PC-9 (cell line): ENCODE results near the gene ZEB2. TPM values are rescaled to one million over a fixed set of nuclear protein-coding genes. Genes with fewer than 3 reads are reported as not detected.

Source experiments
- BruUV-seq: library from RNA; stranded (reverse); fragments of 400-500 nt; replicated peaks from 2 replicates; lab custom pipeline; 2021; lab: Mats Ljungman, UMichigan
- CTCF ChIA-PET: fragments of 300-600 bp; sonication (Branson Sonifier 250); formaldehyde crosslinking; loops from one replicate; lab custom pipeline; 2022; ENCODE audit warnings: antibody characterized with exemption; lab: Charles Lee
- POLR2A ChIA-PET: fragments of 300-600 bp; sonication (Branson Sonifier 250); formaldehyde crosslinking; loops from one replicate; lab custom pipeline; 2022; ENCODE audit warnings: antibody characterized with exemption; ENCODE audit not compliant: unreplicated experiment; lab: Charles Lee
- DNase-seq, 2 experiments: peaks; one replicate each; pipeline versions ENCODE4 v3.0.0 to v3.0.0-alpha.2; 2015 to 2022; ENCODE audit warnings: mixed read lengths in 1 of 2
- H2AFZ ChIP-seq: fragments of 200-600 bp; sonication (generic); 2 replicates; pipeline ENCODE4 v1.8.1; 2017; ENCODE audit warnings: antibody characterized with exemption
- H3F3A ChIP-seq: fragments of 200-600 bp; sonication (generic); 2 replicates; pipeline ENCODE4 v1.8.1; 2017; ENCODE audit warnings: antibody characterized with exemption, mild to moderate bottlenecking, low read depth; ENCODE audit not compliant: insufficient read depth
- H3K27ac ChIP-seq: fragments of 200-600 bp; sonication (generic); 2 replicates; pipeline ENCODE4 v1.6.1; 2016; ENCODE audit warnings: mixed run types
- H3K27me3 ChIP-seq: fragments of 200-600 bp; sonication (generic); 2 replicates; pipeline ENCODE4 v1.6.1; 2016; ENCODE audit warnings: low read depth, mixed run types; ENCODE audit not compliant: insufficient read depth
- H3K36me3 ChIP-seq: fragments of 200-600 bp; sonication (generic); 2 replicates; pipeline ENCODE4 v1.6.1; 2016; ENCODE audit warnings: low read depth, mixed run types
- H3K4me1 ChIP-seq: fragments of 200-600 bp; sonication (generic); replicated peaks from 2 replicates; pipeline ENCODE4 v1.6.1; 2016; ENCODE audit warnings: mixed run types; ENCODE audit not compliant: insufficient read depth
- H3K4me2 ChIP-seq: fragments of 200-600 bp; sonication (generic); 2 replicates; pipeline ENCODE4 v1.6.1; 2017; ENCODE audit warnings: mixed run types
- H3K4me3 ChIP-seq: fragments of 200-600 bp; sonication (generic); 2 replicates; pipeline ENCODE4 v1.6.1; 2016; ENCODE audit warnings: mixed run types
- H3K79me2 ChIP-seq: fragments of 200-600 bp; sonication (generic); 2 replicates; pipeline ENCODE4 v1.6.1; 2017; ENCODE audit warnings: low read depth, mixed run types
- H3K9me2 ChIP-seq: fragments of 200-600 bp; sonication (generic); 2 replicates; pipeline ENCODE4 v1.8.1; 2017; ENCODE audit warnings: mild to moderate bottlenecking; ENCODE audit not compliant: insufficient read depth
- H3K9me3 ChIP-seq: fragments of 200-600 bp; sonication (generic); 2 replicates; pipeline ENCODE4 v1.8.1; 2016; ENCODE audit warnings: low read depth; ENCODE audit not compliant: insufficient read depth
- H4K20me1 ChIP-seq: fragments of 200-600 bp; sonication (generic); 2 replicates; pipeline ENCODE4 v1.8.1; 2017; ENCODE audit not compliant: insufficient read depth
- CTCF ChIP-seq: fragments of 200-600 bp; sonication (generic); conservative IDR thresholded peaks from 2 replicates; pipeline ENCODE4 v1.6.1; 2017; ENCODE audit warnings: mixed run types, antibody characterized with exemption, mild to moderate bottlenecking, moderate library complexity
- EZH2 ChIP-seq: fragments of 200-600 bp; sonication (generic); IDR thresholded peaks from 2 replicates; pipeline ENCODE4 v1.8.0; 2017; ENCODE audit warnings: antibody characterized with exemption, low read depth
- intact Hi-C: fragments of 100-400 bp; cut with micrococcal nuclease; formaldehyde crosslinking; loops from one replicate; pipeline ENCODE4 v1.10.0; 2022; ENCODE audit not compliant: unreplicated experiment
- total RNA-seq: library from RNA; stranded (reverse); gene quantifications from 2 replicates; pipeline ENCODE4 v1.2.3, GENCODE V29; 2021

Gene ZEB2
- total RNA-seq, 1 experiment from 2014 or later: 0.09 TPM

- intact Hi-C loops: no loop called here
- TF ChIP-seq CTCF: no peak
- no peak for TF ChIP-seq EZH2
- ChIA-PET CTCF (no interaction called here), POLR2A (interaction anchor here (0.7 kb wide), 1 partner anchor 79 kb away, joined by 3 read pairs; no protein-coding TSS in a partner anchor)
- Histone ChIP-seq H3K27ac (no peak overlapping the region), H3K36me3 (no peaks in the 10 kb centered on the region), H3K9me3 (no peaks in the 10 kb centered on the region; the same call in 1 of the 2 replicates), H3K27me3 (no peaks in the 10 kb centered on the region), H3K79me2 (no peaks in the 10 kb centered on the region), H3K4me2 (no peak overlapping the region), H4K20me1 (no peaks in the 10 kb centered on the region), H3K4me3 (no peak overlapping the region), H3K9me2 (no peaks in the 10 kb centered on the region), H3K4me1 (no peaks in the 10 kb centered on the region), H3F3A (no peaks in the 10 kb centered on the region), H2AFZ (no peak overlapping the region)
- BruUV-seq: no TSS peak
- no peak for DNase-seq
Measured at GRCh38 chr2:144472911-144473310, 47.0 kb downstream of the ZEB2 start.

- no TSS peak for BruUV-seq
- intact Hi-C loops: no loop called here
- no peaks in the 10 kb centered on the region for H3F3A ChIP-seq
- POLR2A ChIA-PET: no interaction called here
- no peaks in the 10 kb centered on the region for H4K20me1 ChIP-seq
- H3K4me2 ChIP-seq: no peak overlapping the region
- no peak for DNase-seq
- H3K27me3 ChIP-seq: no peaks in the 10 kb centered on the region
- H3K9me3 ChIP-seq: no peaks in the 10 kb centered on the region; the same call in 1 of the 2 replicates
- H3K79me2 ChIP-seq: no peaks in the 10 kb centered on the region
- no peak overlapping the region for H3K27ac ChIP-seq
- no peaks in the 10 kb centered on the region for H3K9me2 ChIP-seq
- CTCF ChIA-PET: no interaction called here
- no peak overlapping the region for H2AFZ ChIP-seq
- H3K4me1 ChIP-seq: no peaks in the 10 kb centered on the region
- no peak overlapping the region for H3K4me3 ChIP-seq
- H3K36me3 ChIP-seq: no peaks in the 10 kb centered on the region
- TF ChIP-seq EZH2: no peak
- no peak for TF ChIP-seq CTCF
Measured at GRCh38 chr2:144472046-144472412, 47.9 kb downstream of the ZEB2 start.

- intact Hi-C loops: no loop called here
- H3K9me3 ChIP-seq: no peaks in the 10 kb centered on the region; the same call in 1 of the 2 replicates
- ChIA-PET POLR2A (no interaction called here), CTCF (no interaction called here)
- H3K36me3 ChIP-seq: no peaks in the 10 kb centered on the region
- H3K79me2 ChIP-seq: no peaks in the 10 kb centered on the region
- H3F3A ChIP-seq: no peaks in the 10 kb centered on the region
- H4K20me1 ChIP-seq: no peaks in the 10 kb centered on the region
- no peaks in the 10 kb centered on the region for H3K27me3 ChIP-seq
- no peak overlapping the region for H3K27ac ChIP-seq
- BruUV-seq: no TSS peak
- no peak overlapping the region for H3K4me3 ChIP-seq
- H3K4me1 ChIP-seq: no peaks in the 10 kb centered on the region
- no peak overlapping the region for H3K4me2 ChIP-seq
- no peak overlapping the region for H2AFZ ChIP-seq
- TF ChIP-seq CTCF (no peak), EZH2 (no peak)
- DNase-seq: no peak
- no peaks in the 10 kb centered on the region for H3K9me2 ChIP-seq
Measured at GRCh38 chr2:144471305-144472045, 48.4 kb downstream of the ZEB2 start.
